ENCODE results near the gene ITGA3. TPM values are rescaled to one million over a fixed set of nuclear protein-coding genes. Genes with fewer than 3 reads are reported as not detected.
"Not testable (repeated sequence)": the region's sequence is repeated elsewhere in the genome, so short reads cannot be mapped to it uniquely, and the experiment has no call there.

The ITGA3 gene
- total RNA-seq, 1 donor from 2014 or later: 289 TPM

- DNase-seq (ENCODE audit: low read depth): peak; percentile 50
Measured at GRCh38 chr17:50051082-50051576, 4.8 kb upstream of the ITGA3 start.

GRCh38 chr17:50051606-50052005 lies 4.3 kb upstream of the ITGA3 start:
- no peak for DNase-seq (ENCODE audit: low read depth)

GRCh38 chr17:50052241-50052796 lies 3.6 kb upstream of the ITGA3 start:
- no peak for DNase-seq (ENCODE audit: low read depth)

GRCh38 chr17:50052822-50053653 lies 2.9 kb upstream of the ITGA3 start:
- DNase-seq (ENCODE audit: low read depth): no peak

GRCh38 chr17:50053654-50053960 lies 2.3 kb upstream of the ITGA3 start:
- DNase-seq (ENCODE audit: low read depth): peak; percentile 86

GRCh38 chr17:50055055-50055425 lies 870 bp upstream of the ITGA3 start:
- DNase-seq (ENCODE audit: low read depth): no peak

- peak; percentile 69 for DNase-seq (ENCODE audit: low read depth)
Measured at GRCh38 chr17:50056217-50056960, 479 bp downstream of the ITGA3 start.

GRCh38 chr17:50056961-50057330 lies 1.0 kb downstream of the ITGA3 start:
- peak; percentile 71 for DNase-seq (ENCODE audit: low read depth)

- DNase-seq (ENCODE audit: low read depth): no peak
Measured at GRCh38 chr17:50057521-50057991, 1.6 kb downstream of the ITGA3 start.

GRCh38 chr17:50058296-50058953 lies 2.5 kb downstream of the ITGA3 start:
- DNase-seq (ENCODE audit: low read depth): no peak

GRCh38 chr17:50059256-50059655 lies 3.3 kb downstream of the ITGA3 start:
- DNase-seq (ENCODE audit: low read depth): peak; percentile 89

- peak; percentile 96 for DNase-seq (ENCODE audit: low read depth)
Measured at GRCh38 chr17:50059759-50060273, 3.9 kb downstream of the ITGA3 start.

GRCh38 chr17:50060951-50061712 lies 5.2 kb downstream of the ITGA3 start:
- peak; percentile 98 for DNase-seq (ENCODE audit: low read depth)

- not testable (repeated sequence) for DNase-seq (ENCODE audit: low read depth)
Measured at GRCh38 chr17:50061713-50062045, 5.8 kb downstream of the ITGA3 start.

- DNase-seq (ENCODE audit: low read depth): peak; percentile 99
Measured at GRCh38 chr17:50062293-50063243, 6.7 kb downstream of the ITGA3 start.

GRCh38 chr17:50063561-50064252 lies 7.8 kb downstream of the ITGA3 start:
- DNase-seq (ENCODE audit: low read depth): peak; percentile 50

GRCh38 chr17:50064253-50065001 lies 8.5 kb downstream of the ITGA3 start:
- DNase-seq (ENCODE audit: low read depth): peak; percentile 94

GRCh38 chr17:50065056-50065455 lies 9.1 kb downstream of the ITGA3 start:
- DNase-seq (ENCODE audit: low read depth): no peak

All from myocyte (in vitro differentiated cells).